Measurements from ENCODE around the gene PPP1R2. TPM values are rescaled to one million over a fixed set of nuclear protein-coding genes. Genes with fewer than 3 reads are reported as not detected.

The PPP1R2 gene
- total and polyA plus RNA-seq, 2 of the 13 experiments (the other 11 are each of a cell fraction or from before 2014, with no cell fraction given), result 36.5 to 86.5 TPM

- peak; percentile 25; the same call in 1 of the 2 replicates for TF ChIP-seq ZBTB33 (CRISPR knock-in tag; IDR thresholded peaks at IDR 0.05)
- no peak for TF ChIP-seq ZNF256 (CRISPR knock-in tag; conservative IDR thresholded peaks at IDR 0.05)
- TF ChIP-seq TFDP2 (CRISPR knock-in tag; IDR thresholded peaks at IDR 0.05), result peak; percentile 40; the same call in 1 of the 2 replicates
- TF ChIP-seq CEBPG (CRISPR knock-in tag; IDR thresholded peaks at IDR 0.05), result peak; percentile 35; the same call in 1 of the 2 replicates
- no peak for TF ChIP-seq ZNF782 (CRISPR knock-in tag; IDR thresholded peaks at IDR 0.05; ENCODE audit: borderline replicate concordance)
- TF ChIP-seq NKX3-1 (CRISPR knock-in tag; IDR thresholded peaks at IDR 0.05), result 0 out of 2 replicates have a peak, but pooled peaks have one; percentile 53
- TF ChIP-seq MED1 (CRISPR knock-in tag; IDR thresholded peaks at IDR 0.05), result peak; percentile 61
- TF ChIP-seq FOXK2 (IDR thresholded peaks at IDR 0.05), result no peak
- TF ChIP-seq HNF1B (CRISPR knock-in tag; IDR thresholded peaks at IDR 0.05), result peak; percentile 45; the same call in 1 of the 2 replicates
- 0 out of 2 replicates have a peak, but pooled peaks have one; percentile 33 for TF ChIP-seq ZBTB38 (CRISPR knock-in tag; IDR thresholded peaks at IDR 0.05)
- no peak for TF ChIP-seq NR2C2 (CRISPR knock-in tag; IDR thresholded peaks at IDR 0.05; ENCODE audit: borderline replicate concordance)
- no peak for TF ChIP-seq GPBP1L1 (CRISPR knock-in tag; IDR thresholded peaks at IDR 0.05)
- TF ChIP-seq ZNF501 (CRISPR knock-in tag; IDR thresholded peaks at IDR 0.05), result peak; percentile 57; the same call in 1 of the 2 replicates
- TF ChIP-seq ARID5B (CRISPR knock-in tag; IDR thresholded peaks at IDR 0.05), result peak; percentile 63; the same call in 1 of the 2 replicates
- peak; percentile 42; the same call in 1 of the 2 replicates for TF ChIP-seq DMAP1 (CRISPR knock-in tag; IDR thresholded peaks at IDR 0.05)
- peak; percentile 47; the same call in 1 of the 2 replicates for TF ChIP-seq FOXA3 (CRISPR knock-in tag; IDR thresholded peaks at IDR 0.05)
- peak; percentile 69; the same call in 1 of the 2 replicates for TF ChIP-seq YEATS2 (CRISPR knock-in tag; IDR thresholded peaks at IDR 0.05; ENCODE audit: borderline replicate concordance)
- TF ChIP-seq ZBTB43 (CRISPR knock-in tag; conservative IDR thresholded peaks at IDR 0.05), result peak; percentile 71; the same call in 1 of the 2 replicates
Measured at GRCh38 chr3:195549931-195550519, 6.9 kb upstream of the PPP1R2 start (continued).
